Pulmonary artery endothelial cell (primary cell): Measurements from ENCODE around the gene LYRM9. TPM values are rescaled to one million over a fixed set of nuclear protein-coding genes. Genes with fewer than 3 reads are reported as not detected.
A peak's percentile ranks its signal among the peaks of the same experiment; 100 is the strongest.
"Not testable (repeated sequence)": the region's sequence is repeated elsewhere in the genome, so short reads cannot be mapped to it uniquely, and the experiment has no call there.

Experiments used
- DNase-seq: peaks from one replicate; pipeline ENCODE4 v3.0.0-alpha.2; 2011; ENCODE audit warnings: low read depth, low spot score
- total RNA-seq: library from RNA; depleted of rRNA; stranded (reverse); fragments of >200 nt; gene quantifications from 2 replicates; pipeline ENCODE4 v1.2.3, GENCODE V29; 2014

The LYRM9 gene
- 1.1 and 5.9 TPM in 2 replicates for total RNA-seq

DNA sequence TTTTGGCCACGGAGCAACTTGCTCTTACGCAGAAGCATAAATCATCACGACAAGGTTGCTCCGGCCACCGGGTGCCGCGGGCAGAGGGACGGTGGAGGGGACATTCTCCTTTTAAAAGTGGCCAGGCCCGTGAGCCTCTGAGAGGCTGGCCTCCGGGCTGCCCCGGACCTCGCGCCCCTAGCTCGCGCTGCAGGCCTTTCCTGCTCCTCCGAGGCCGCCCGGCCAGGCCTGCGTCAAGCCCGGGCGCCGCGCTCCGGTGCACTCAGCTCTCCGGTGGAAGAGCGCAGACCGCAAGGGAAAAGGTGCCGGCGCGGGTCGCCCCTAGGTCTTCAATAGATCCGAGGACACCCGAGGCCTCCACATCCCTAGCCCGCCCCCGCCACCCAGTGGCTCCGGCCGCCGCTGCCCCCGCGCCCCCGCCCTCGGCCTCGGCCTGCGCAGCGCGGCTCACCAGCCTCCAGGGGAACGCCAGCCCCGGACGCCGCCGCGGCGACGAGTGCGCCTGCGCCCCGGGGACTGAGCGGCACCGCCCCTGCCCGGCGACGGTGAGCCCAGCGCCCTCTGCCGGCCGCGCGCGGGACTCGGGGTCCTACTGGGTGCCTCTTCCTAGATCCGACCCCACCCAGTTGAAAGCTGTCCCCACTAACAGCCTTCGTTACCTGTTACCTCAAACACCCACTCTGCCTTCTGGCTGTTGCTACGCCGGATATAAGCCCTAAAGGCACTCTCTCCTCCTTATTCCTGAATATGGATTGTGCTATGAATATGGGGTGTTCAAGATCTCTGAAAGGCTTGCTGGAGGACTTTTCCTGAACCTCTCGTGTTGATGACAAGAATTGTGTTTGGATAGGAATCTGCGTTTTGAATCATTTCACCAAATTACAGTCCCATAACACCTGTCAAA lies at the start of gene LYRM9:
LYRM9 (minus strand) TSS at position 500 of the 904 bp plus-strand sequence. CDS start 10,671 bp downstream, outside the sequence.
- peak; percentile 32 for DNase-seq

DNA sequence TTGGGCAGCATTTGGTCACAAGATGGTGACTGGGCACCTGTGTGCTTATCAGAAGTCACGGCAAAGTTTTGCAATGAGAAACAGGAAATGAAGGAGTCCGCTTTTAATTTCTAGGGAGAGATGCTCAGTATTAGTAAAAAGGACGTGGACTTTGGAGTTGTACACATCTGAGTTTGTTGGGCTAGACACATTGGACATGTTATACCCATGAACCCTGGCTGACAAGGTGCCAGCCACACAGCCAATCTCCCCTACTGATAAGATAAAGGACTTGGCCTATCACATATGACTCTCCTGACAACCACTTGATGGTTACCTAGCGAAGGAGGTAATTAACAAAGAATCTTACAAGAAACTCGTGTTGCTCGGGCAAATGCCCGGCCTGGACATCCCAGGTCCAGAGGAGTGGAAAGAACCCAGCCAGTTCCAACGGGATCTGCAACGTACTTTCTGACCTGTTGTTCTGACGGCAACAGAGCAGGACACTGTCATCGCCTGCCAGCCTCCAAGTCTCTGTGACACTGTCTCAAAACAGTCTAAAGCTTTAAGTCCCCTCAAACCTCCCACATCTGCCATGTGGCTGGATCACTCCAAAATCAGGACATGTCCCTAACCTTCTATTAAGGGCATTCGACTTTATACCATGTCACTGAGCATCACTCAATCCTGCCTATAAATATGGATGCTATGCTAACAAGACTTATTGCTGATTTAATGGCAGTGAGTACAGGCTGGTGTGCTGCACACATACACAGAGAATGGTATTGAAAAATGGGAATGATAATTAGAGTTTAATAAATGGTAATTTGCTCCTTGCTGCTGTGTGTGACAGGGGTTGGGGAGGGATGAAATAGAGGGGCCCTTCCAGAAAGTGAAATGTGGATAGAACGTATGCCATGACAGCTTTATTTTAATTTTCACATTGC lies 47.6 kb upstream of the LYRM9 start:
- no peak for DNase-seq

DNA sequence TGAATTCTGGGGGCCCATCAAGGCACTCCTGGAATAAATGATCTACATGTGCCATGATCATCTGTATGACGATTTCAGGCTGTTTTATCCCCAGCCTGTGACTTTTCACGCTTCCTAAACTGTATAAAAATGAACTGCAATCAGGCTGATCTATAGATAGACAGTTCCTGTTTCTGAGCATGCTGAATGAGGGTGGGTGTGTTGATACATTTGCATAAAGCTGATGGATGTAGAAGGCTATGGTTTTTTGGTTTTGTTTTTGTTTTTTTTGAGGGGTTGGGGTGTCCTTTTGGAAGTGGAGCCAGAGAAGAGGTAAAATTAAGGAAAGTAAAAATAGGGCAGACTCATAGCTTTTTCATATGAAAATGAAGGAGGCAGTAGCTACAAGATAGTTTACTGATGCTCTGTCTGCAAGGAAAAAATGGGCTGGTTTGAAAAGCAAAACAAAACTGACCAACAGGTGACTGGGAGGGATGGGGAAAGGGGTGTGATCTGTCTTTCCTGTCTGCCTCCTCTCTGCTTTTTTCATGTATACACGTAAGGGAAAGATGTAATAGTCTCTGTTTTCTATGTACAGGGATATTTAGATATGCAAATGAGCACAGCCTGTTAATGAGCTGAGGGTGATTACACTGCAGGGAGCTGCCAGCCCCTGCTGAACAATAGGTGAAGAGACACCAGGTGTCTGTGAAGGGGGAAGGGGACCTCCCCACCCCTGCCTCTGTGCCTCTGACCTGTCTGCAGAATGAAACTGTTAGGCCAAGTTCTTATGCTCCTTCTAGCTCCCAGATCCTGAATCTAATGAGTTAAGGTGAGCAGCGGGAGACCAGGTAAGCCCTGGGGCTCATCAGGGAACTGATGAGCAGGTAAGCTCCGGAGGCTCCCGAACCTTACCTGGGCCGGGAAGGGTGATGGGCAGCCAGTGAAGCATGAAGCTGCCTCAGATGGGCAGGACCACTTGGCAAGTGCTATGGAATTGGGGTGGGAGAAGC lies 46.6 kb upstream of the LYRM9 start:
- DNase-seq = no peak

DNA sequence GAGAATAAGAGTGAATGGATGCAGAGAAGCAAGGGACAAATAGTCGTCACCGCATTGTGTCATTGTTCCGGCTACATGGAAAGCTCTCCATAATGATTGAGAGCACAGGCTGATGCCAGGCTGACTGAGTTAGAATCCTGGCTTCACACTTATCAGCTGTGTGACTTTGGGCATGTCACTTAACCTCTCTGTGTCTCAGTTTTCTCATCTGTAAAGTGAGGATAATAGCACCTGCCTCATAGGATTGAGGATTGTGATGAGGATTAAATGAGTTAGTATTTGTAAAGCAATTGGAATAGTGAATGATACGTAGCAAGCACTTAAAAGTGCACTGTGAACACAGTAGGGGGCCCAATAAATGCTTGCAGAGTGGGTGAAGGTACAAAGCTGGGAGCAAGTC lies 45.7 kb upstream of the LYRM9 start:
- DNase-seq = no peak

DNA sequence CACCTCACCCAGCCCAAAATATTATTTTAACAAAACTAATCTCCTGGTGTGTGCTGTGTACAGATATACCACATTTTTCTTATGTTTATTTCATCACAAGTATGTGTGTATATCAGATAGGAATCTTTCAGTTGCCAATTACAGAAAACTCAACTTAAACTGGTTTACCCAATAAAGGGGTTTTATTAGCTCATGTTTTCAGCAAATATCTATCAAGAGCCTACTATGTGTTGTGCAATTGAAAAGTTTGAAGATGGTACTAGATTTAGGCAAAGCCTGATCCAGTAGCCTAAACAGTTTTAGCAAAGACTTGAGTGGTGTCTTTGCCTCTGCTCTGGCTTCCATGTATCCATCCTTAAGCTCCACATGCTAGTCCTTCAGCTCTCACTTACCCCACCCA lies 45.1 kb upstream of the LYRM9 start:
- no peak for DNase-seq

DNA sequence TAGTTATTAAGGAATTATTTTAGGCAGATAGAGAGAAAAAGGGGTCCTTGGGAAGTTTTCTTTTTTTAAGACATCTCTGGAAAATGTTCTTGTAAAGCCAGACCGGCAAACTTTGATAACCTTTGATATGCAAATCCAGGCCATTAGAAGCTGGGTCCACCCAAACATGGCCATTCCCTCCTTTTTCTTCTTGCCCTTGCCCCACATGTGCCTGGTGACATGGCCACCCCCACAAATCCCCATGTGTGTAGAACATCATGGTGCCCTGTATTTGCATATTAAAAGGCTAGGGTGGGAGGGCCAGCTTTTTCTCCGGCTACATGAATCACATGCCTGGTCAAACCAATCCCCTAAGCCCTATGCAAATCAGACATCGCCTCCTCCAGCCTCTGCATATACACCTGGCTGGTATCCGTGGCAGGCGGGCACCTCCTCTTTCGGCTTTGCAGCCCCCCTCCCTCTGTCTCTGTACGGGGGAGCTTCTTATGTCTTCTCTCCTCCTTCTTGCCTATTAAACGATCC lies 43.9 kb upstream of the LYRM9 start:
- no peak for DNase-seq

DNA sequence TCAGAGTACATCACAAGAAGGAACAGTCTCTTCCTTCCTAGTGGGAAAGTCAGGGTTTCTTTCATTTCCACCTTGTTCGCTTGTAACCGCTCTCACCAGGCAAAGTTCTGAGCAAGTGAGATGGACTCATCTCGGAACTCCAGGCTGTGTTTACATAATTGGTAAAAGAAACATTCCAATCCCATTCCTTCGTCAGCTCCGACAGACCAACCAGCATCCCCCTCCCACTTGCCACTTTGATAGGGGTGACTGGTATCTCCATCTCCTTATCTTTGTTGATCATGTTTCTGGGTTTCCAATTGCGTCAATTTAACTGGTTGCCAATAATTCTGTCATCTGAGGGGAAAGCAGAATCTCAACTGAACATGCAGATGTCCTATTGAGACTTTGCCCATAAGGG lies 36.8 kb upstream of the LYRM9 start:
- DNase-seq = no peak

DNA sequence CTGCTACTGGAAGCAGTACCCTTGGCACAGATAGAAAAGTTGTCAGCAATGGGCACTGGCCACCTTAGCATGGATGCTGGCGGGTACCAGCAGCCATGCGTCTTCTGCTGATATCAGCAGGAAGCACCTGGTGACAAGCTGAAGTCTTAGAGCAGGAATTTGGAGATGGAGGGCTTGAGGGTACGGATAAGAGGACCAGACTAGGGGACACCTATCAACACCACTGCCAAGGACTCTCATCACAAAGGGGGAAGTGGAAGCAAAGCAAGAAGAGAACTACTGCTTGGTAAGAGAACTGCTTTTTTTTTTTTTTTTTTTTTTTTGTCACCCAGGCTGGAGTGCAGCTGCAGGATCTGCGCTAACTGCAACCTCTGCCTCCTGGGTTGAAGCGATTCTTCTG lies 35.4 kb upstream of the LYRM9 start:
- DNase-seq = no peak

DNA sequence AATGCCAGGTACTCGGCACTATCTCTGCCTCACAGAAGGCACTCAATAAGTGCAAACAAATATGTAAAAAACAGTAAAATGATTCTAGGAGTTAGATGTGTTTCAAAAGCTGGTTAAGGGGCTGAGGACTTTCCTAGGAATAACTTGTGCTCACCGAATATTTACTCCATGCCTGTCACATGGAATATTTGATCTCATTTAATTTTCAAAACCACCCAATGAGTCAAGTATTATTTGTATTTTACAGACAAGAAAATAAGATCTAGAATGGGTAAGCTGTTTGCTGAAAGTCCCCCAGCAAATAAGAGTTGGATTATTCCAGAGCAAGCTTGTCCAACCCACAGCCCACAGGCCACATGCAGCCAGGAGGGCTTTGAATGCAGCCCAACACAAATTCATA lies 34.6 kb upstream of the LYRM9 start:
- DNase-seq = no peak

DNA sequence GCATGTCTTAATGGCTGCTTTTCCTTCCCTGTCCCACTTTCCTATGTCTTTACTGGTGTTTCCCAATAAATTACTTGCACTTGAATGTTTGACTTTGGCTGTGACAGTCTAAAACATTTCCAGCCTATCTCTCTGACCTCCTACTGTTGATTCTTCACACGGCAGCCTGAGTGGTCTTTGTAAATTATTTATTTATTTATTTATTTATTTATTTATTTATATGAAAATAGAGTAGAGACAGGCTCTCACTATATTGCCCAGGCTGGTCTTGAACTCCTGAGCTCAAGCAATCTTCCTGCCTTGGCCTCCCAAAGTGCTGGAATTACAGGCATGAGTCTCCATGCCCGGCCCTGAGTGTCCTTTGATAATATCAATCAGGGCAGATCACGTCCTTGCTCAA lies 28.4 kb upstream of the LYRM9 start:
- no peak for DNase-seq

DNA sequence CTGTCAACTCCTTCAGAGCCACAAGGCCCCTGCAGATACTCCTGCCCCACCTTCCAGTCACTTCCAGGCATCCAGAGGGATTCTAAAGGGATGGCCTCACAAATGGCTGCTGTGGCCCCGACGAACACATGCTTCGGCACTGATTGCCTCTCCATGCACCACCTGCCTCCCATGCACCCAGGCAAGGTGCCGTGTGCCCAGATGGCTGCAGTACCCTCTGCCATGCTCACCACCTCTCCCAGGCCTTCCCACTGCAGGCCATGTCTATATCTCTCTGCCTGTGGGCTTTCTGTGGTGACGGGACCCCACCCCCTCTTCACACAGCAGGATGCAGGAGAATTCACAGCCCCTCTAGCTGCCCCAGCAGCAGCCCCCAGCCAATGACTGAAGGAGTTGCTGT lies 27.9 kb upstream of the LYRM9 start:
- no peak for DNase-seq

DNA sequence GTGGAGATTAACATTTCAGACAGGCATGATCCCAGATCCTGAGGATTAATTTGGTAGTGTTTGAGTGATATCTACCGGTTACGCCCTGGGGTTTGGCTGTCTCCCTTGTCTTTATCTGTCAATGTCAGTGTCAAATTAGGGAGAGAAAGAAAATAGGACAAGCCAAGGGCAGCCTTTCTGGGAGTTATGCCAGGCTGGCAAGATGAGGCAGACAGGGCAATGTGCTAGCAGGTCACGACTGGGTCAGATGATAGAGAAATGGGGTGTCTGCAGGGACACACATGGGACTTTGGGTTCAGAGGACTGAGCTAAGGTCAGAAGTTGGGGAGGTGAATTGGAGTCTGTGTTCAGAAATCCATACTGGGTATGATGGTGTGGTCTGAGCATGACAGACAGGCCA lies 27.4 kb upstream of the LYRM9 start:
- no peak for DNase-seq

DNA sequence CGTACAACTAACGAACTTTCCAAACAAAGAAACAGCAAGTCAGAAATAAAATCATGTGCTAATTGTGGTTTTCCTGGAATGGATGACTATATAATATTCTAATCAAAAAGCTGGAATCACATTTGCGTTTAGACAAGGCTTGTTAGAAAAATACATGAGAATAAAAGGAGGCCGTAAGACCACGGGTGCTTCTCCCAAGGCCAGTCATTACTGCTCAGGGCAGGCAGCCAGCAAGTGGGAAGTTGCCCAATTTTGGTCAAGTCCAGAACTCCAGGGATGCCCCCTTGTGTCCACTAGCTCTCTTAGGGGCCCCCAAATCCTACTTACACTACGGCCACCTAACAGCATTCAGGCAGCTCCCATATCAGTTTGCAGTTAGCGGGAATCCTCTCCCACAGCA lies 25.9 kb upstream of the LYRM9 start:
- DNase-seq = no peak

DNA sequence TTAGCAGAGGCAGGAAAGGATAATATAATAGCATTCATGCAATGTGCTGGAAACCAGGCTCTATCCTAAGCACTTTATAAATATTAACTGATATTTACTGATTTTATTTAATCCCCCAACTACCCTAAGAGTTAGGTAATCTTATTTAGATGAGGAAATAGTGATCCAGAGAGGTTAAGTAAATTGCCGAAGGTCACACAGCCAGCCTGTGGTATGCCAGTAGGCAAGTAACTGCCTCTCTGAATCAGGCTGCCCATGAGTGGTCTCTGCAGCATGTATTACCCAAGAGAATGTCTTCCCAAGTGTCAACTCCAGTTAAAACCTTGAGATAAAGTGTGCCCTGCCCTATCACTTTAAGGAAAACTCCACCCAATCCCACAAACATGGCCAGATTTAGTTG lies 25.3 kb upstream of the LYRM9 start:
- no peak for DNase-seq

DNA sequence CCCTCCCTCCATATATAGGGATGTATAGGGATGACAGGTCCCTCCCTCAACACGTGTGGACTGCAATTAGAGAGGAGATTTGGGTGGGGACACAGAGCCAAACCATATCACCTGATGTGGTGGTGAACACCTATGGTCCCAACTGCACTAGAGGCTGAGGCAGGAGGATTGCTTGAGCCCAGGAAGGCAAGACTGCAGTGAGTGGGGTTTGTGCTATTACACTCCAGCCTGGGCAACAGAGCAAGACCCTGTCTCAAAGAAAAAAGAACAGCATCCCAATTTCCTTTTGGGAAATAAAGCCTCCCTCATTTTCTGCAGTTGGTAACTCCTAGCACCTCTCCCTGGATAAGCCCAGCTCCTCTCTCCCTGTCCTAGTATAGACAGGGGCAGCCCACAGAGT lies 23.8 kb upstream of the LYRM9 start:
- DNase-seq = no peak

DNA sequence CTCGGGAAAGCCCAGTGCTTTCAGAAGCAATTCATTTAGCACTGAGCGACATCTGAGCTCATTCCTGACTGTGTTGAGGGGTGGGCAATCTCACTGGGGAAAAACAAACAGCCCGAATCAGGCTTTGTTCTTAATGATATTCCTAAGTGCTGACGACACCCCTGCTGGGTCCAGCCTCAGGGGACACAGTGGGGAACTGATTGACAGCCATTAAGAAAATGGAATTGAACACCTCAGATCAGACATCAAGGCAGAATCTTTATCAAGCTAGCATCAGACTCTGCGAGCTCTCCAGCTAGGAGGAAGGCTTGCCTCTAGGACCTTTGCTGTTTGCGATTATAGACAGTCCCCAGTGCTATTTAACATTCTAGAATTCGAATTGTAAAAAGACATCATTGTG lies 22.5 kb upstream of the LYRM9 start:
- no peak for DNase-seq

DNA sequence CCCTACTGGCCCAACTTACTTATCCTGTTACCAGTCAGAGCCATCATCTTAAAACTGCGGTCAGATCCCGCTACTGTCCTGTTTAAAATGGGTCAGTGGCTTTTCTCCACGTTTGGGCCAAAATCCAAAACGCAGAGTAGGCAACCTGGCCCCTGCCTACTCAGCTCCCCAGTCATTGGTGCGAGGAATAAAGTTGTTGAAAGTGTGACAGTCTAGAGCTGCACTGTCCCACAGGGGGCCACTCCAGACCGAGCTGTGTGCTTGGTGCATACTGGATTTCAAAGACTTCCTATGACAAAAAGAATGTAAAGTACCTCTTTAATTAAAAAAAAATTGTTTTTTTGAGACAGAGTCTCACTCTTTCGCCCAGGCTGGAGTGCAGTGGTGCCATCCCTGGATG lies 21.2 kb upstream of the LYRM9 start:
- DNase-seq = no peak

DNA sequence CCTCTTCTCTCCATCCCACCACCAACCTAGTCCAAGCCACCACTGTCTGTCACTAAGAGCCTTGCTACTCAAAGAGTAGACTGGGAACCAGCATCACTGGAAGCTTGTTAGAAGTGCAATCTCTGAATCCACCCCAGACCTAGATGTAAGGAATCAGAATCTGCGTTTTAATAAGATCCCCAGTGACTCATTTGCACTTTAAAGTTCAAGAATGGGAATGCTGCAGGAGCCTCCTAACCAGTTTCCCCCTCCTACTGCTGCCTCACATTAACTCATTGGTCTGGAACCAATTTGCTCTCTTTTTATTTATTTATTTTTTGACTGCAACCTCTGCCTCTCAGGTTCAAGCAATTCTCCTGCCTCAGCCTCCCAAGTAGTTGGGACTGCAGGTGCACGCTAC lies 19.8 kb upstream of the LYRM9 start:
- no peak for DNase-seq

DNA sequence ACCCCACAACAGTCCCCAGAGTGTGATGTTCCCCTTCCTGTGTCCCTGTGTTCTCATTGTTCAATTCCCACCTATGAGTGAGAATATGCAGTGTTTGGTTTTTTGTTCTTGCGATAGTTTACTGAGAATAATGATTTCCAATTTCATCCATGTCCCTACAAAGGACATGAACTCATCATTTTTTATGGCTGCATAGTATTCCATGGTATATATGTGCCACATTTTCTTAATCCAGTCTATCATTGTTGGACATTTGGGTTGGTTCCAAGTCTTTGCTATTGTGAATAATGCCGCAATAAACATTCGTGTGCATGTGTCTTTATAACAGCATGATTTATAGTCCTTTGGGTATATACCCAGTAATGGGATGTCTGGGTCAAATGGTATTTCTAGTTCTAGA lies 19.1 kb upstream of the LYRM9 start:
- not testable (repeated sequence) for DNase-seq

DNA sequence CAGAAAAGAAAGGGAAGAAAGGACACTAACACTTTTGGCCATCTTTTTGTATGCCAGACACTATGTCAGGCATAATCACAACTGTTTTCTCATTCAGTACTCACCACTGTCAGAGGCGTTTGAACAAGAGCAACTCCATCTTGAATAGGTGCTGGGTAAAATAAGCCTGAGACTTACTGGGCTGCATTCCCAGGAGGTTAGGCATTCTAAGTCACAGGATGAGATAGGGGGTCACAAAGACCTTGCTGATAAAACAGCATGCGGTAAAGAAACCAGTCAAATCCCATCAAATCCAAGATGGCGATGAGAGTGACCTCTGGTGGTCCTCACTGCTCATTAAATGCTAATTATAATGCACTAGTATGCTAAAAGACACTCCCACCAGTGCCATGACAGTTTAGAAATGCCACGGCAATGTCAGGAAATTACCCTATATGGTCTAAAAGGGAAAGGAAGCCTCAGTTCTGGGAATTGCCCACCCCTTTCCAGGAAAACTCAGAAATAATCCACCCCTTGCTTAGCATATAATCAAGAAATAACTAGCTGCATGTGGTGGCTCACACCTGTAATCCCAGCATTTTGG lies 14.9 kb upstream of the LYRM9 start:
- DNase-seq = no peak

DNA sequence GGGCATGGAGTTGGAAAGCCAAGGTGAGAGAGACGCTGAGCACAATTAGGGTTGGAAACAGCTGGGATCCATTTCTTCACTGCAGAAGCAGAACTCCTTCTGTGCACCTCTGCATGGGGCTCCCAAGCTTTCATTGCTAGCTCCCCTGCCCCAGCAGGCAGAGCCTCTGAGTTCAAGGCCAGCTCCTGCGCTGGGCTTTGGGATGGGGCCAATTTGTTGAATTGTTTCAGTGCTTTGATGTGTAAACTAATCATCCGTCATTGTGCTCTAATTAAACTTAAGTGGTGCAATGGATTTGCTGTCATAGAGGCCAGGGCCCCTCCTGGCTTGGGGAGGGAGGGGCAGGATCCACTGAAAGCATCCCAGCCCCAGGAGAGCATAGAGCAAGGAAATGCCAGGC lies 13.5 kb upstream of the LYRM9 start:
- DNase-seq = no peak
